OCI-LY7 (cell line): ENCODE results near the gene COL15A1. TPM values are rescaled to one million over a fixed set of nuclear protein-coding genes. Genes with fewer than 3 reads are reported as not detected.
"Not testable (repeated sequence)": the region's sequence is repeated elsewhere in the genome, so short reads cannot be mapped to it uniquely, and the experiment has no call there.

ENCODE experiments used
- BruUV-seq: library from RNA; stranded (reverse); fragments of 400-500 nt; replicated peaks from 2 replicates; lab custom pipeline; 2021; lab: Mats Ljungman, UMichigan
- CTCF ChIA-PET: fragments of 300-600 bp; sonication (Branson Sonifier 250); formaldehyde crosslinking; loops from one replicate; lab custom pipeline; 2022; ENCODE audit warnings: antibody characterized with exemption; ENCODE audit not compliant: unreplicated experiment; lab: Charles Lee
- POLR2A ChIA-PET: fragments of 300-600 bp; sonication (Branson Sonifier 250); formaldehyde crosslinking; loops from one replicate; lab custom pipeline; 2022; ENCODE audit warnings: antibody characterized with exemption; lab: Charles Lee
- DNase-seq: peaks from one replicate; pipeline ENCODE4 v3.0.0-alpha.2; 2015; ENCODE audit warnings: low spot score
- H2AFZ ChIP-seq: fragments of 200-600 bp; sonication (generic), shearing (Covaris generic); 2 replicates; pipeline ENCODE4 v1.6.1; 2014; ENCODE audit warnings: mild to moderate bottlenecking, antibody characterized with exemption, low read length, moderate library complexity
- H3K27ac ChIP-seq: fragments of 200-600 bp; sonication (generic); 2 replicates; pipeline ENCODE4 v1.5.1; 2014; ENCODE audit warnings: mixed run types, low read depth, mild to moderate bottlenecking, moderate library complexity, low read length, inconsistent platforms; ENCODE audit not compliant: poor library complexity, severe bottlenecking
- H3K36me3 ChIP-seq: fragments of 200-600 bp; sonication (generic); 2 replicates; pipeline ENCODE4 v1.6.1; 2014; ENCODE audit warnings: mild to moderate bottlenecking, antibody characterized with exemption, low read length, moderate library complexity, mixed read lengths; ENCODE audit not compliant: insufficient read depth
- H3K4me1 ChIP-seq: fragments of 200-600 bp; sonication (generic); 2 replicates; pipeline ENCODE4 v1.5.1; 2014; ENCODE audit warnings: mild to moderate bottlenecking, low read length; ENCODE audit not compliant: insufficient read depth, poor library complexity, severe bottlenecking
- H3K4me2 ChIP-seq: fragments of 200-600 bp; sonication (generic); 2 replicates; pipeline ENCODE4 v1.6.1; 2014; ENCODE audit warnings: mild to moderate bottlenecking, low read length
- H3K4me3 ChIP-seq: fragments of 200-600 bp; sonication (generic); 2 replicates; pipeline ENCODE4 v1.5.1; 2014; ENCODE audit warnings: mild to moderate bottlenecking, low read depth, low read length; ENCODE audit not compliant: poor library complexity, severe bottlenecking
- H3K79me2 ChIP-seq: fragments of 200-600 bp; sonication (generic); 2 replicates; pipeline ENCODE4 v1.6.1; 2016; ENCODE audit warnings: low read depth, mild to moderate bottlenecking, low read length, moderate library complexity, mixed read lengths; ENCODE audit not compliant: insufficient read depth
- H3K9me2 ChIP-seq: fragments of 200-600 bp; sonication (generic); 2 replicates; pipeline ENCODE4 v1.6.1; 2016; ENCODE audit warnings: mild to moderate bottlenecking, low read length, mixed read lengths; ENCODE audit not compliant: insufficient read depth
- H3K9me3 ChIP-seq: fragments of 200-600 bp; sonication (generic); 2 replicates; pipeline ENCODE4 v1.6.1; 2014; ENCODE audit warnings: mild to moderate bottlenecking, mixed run types, low read length, mixed read lengths
- H4K20me1 ChIP-seq: fragments of 200-600 bp; sonication (generic); 2 replicates; pipeline ENCODE4 v1.6.1; 2014; ENCODE audit warnings: mild to moderate bottlenecking, antibody characterized with exemption, low read length, moderate library complexity, mixed read lengths; ENCODE audit not compliant: insufficient read depth
- EZH2phosphoT487 ChIP-seq: fragments of 200-600 bp; sonication (generic); IDR thresholded peaks from 2 replicates; pipeline ENCODE4 v1.6.1; 2018; ENCODE audit warnings: low read depth, borderline replicate concordance, mild to moderate bottlenecking, mixed run types, antibody characterized with exemption, low read length, moderate library complexity, mixed read lengths
- intact Hi-C: fragments of 100-400 bp; cut with micrococcal nuclease; formaldehyde crosslinking; loops from one replicate; pipeline ENCODE4 v1.10.0; 2022; ENCODE audit not compliant: unreplicated experiment
- total RNA-seq, 2 experiments: library from RNA; depleted of rRNA in 1 of 2; stranded (reverse); fragments of >200 nt in 1 of 2; shearing (Covaris generic) in 1 of 2; gene quantifications; 2 replicates each; pipeline ENCODE4 v1.2.3, GENCODE V29; 2014 to 2022
- TF ChIP-seq, protein P1 (sequence below): fragments of 200-600 bp; sonication (generic); conservative IDR thresholded peaks from 2 replicates; pipeline ENCODE4 v1.5.1; 2014; ENCODE audit warnings: mild to moderate bottlenecking, antibody characterized with exemption, low read length, moderate library complexity, mixed read lengths

The COL15A1 gene
- total RNA-seq, 2 experiments from 2014 or later, result not detected

DNA sequence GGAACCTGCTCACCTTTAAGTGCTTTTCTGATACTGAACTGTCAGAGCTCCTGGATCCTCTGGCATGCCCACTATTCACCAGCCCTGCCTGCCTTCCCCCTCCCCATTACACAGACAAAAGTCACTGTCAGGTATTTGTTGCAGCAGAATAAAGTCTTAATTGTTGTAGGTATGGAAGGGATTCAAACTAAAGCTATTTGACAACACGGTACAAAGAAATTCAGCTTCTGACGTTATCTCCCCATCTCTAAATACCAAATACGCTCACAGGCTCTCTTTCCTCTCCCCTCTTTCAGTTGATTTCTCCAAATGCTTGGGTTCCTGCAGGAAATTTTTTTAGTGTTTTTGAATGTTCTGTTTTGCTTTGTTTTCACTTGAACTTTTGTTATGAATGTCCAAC is 151.9 kb downstream of the COL15A1 start:
- Histone ChIP-seq H3K27ac (no peak overlapping the region), H3K4me2 (no peak overlapping the region), H3K9me3 (peaks cover 8% of the 10 kb centered on the region; the same call in 1 of the 2 replicates), H3K4me3 (no peak overlapping the region), H4K20me1 (no peaks in the 10 kb centered on the region), H3K9me2 (no peaks in the 10 kb centered on the region), H3K36me3 (no peaks in the 10 kb centered on the region), H2AFZ (no peak overlapping the region), H3K79me2 (no peaks in the 10 kb centered on the region), H3K4me1 (no peaks in the 10 kb centered on the region)
- no peak for DNase-seq
- no peak for TF ChIP-seq EZH2phosphoT487
- TF ChIP-seq, protein P1, sequence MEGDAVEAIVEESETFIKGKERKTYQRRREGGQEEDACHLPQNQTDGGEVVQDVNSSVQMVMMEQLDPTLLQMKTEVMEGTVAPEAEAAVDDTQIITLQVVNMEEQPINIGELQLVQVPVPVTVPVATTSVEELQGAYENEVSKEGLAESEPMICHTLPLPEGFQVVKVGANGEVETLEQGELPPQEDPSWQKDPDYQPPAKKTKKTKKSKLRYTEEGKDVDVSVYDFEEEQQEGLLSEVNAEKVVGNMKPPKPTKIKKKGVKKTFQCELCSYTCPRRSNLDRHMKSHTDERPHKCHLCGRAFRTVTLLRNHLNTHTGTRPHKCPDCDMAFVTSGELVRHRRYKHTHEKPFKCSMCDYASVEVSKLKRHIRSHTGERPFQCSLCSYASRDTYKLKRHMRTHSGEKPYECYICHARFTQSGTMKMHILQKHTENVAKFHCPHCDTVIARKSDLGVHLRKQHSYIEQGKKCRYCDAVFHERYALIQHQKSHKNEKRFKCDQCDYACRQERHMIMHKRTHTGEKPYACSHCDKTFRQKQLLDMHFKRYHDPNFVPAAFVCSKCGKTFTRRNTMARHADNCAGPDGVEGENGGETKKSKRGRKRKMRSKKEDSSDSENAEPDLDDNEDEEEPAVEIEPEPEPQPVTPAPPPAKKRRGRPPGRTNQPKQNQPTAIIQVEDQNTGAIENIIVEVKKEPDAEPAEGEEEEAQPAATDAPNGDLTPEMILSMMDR, result no peak
- intact Hi-C loops, result no loop called here
- POLR2A ChIA-PET, result interaction anchor here (0.7 to 2.4 kb wide), 3 partner anchors 8 to 38 kb away, joined by 3 to 7 read pairs (median 3); no protein-coding TSS in a partner anchor
- CTCF ChIA-PET, result interaction anchor here (1.5 kb wide), 1 partner anchor 36 kb away, joined by 4 read pairs; no protein-coding TSS in a partner anchor
- no TSS peak for BruUV-seq

DNA sequence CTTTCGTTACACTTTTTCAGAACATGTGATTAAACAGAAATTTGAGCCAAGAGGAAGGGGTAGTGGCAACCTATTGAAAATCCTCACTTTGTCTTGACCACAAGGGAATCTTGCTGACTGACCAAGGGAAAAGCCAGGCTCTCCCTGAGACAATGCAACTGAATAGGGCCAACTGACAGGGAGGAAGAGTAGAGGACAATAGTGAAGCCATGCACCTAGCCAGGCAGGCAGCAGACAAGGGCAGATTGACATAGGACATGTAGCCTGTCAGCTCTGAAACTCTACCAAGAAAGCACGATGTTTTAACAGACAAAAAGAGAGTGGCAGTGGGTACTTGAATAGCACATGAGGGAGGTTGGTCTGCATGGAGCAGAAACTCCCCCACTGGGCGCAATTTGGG is 152.7 kb downstream of the COL15A1 start:
- DNase-seq, result no peak
- intact Hi-C loops, result no loop called here
- Histone ChIP-seq H3K36me3 (no peaks in the 10 kb centered on the region), H3K4me1 (no peaks in the 10 kb centered on the region), H2AFZ (no peak overlapping the region), H4K20me1 (no peaks in the 10 kb centered on the region), H3K4me2 (no peak overlapping the region), H3K9me3 (peaks cover 8% of the 10 kb centered on the region; the same call in 1 of the 2 replicates), H3K4me3 (no peak overlapping the region), H3K27ac (no peak overlapping the region), H3K79me2 (no peaks in the 10 kb centered on the region), H3K9me2 (no peaks in the 10 kb centered on the region)
- ChIA-PET POLR2A (interaction anchor here (0.6 to 0.7 kb wide), 2 partner anchors 25 to 67 kb away, joined by 3 to 4 read pairs; no protein-coding TSS in a partner anchor), CTCF (no interaction called here)
- TF ChIP-seq, protein P1, result no peak
- TF ChIP-seq EZH2phosphoT487, result no peak
- no TSS peak for BruUV-seq

DNA sequence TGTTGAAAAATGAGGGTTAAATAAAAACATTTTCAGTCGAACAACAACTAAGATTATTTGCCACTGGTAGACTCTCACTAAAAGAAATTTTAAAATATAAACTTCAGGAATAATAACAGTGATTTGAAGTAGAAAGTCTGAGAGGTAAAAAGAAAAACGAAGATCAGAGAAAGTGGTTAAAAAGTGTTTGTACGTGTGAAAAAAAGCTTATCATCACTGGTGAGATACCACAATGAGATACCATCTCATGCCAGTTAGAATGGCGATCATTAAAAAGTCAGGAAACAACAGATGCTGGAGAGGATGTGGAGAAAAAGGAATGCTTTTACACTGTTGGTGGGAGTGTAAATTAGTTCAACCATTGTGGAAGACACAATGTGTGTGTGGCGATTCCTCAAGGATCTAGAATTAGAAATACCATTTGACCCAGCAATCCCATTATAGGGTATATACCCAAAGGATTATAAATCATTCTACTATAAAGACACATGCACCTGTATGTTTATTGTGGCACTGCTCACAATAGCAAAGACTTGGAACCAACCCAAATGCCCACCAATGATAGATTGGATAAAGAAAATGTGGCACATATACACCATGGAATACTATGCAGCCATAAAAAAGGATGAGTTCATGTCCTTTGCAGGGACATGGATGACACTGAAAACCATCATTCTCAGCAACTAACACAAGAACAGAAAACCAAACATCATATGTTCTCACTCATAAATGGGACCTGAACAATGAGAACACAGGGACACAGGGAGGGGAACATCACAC is 156.3 kb downstream of the COL15A1 start:
- DNase-seq, BruUV-seq, CTCF ChIA-PET, H3K79me2 ChIP-seq, H3K9me2 ChIP-seq, H4K20me1 ChIP-seq, H3K4me1 ChIP-seq, H3K36me3 ChIP-seq, H3K9me3 ChIP-seq, H3K4me3 ChIP-seq, H3K4me2 ChIP-seq, H2AFZ ChIP-seq, H3K27ac ChIP-seq: not testable (repeated sequence)
- intact Hi-C loops, result loop anchor here (5.0 kb wide), 1 partner anchor 98 kb away; no protein-coding TSS in a partner anchor
- POLR2A ChIA-PET, result interaction anchor here (1.1 kb wide), 1 partner anchor 12 kb away, joined by 3 read pairs; no protein-coding TSS in a partner anchor
